ENCODE results near the gene RARRES2.
"Not testable (repeated sequence)": the region's sequence is repeated elsewhere in the genome, so short reads cannot be mapped to it uniquely, and the experiment has no call there.

The RARRES2 gene

DNA sequence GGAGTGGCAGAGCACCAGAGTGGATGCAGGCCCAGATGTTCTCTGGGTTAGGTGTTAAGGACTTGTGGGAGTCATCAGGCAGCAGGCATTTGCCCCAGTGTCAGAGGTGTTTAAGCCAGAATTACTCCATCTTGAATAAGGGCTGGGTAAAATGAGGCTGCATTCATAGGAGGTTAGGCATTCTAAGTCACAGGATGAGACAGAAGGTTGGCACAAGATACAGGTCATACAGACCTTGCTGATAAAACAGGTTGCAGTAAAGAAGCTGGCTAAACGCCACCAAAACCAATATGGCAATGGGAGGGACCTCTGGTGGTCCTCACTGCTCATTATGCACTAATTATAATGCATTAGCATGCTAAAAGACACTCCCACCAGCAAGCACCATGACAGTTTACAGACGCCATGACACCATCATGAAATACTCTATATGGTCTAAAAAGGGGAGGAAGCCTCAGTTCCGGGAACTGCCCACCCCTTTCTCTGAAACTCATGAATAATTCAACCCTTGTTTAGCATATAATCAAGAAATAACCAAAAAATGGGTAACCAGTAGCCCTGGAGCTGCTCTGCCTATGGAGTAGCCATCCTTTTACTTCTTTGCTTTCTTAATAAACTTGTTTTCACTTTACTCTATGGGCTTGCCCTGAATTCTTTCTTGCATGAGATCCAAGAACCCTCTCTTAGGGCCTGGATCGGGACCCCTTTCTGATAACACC lies 19.2 kb downstream of the RARRES2 start:
- DNase-seq: no peak

GRCh38 chr7:150321788-150322113 lies 19.7 kb downstream of the RARRES2 start:
- DNase-seq: no peak

GRCh38 chr7:150317748-150318444 lies 23.5 kb downstream of the RARRES2 start:
- DNase-seq: no peak

- not testable (repeated sequence) for DNase-seq
Measured at GRCh38 chr7:150316987-150317386, 24.4 kb downstream of the RARRES2 start.

GRCh38 chr7:150314639-150315239 lies 26.7 kb downstream of the RARRES2 start:
- no peak for DNase-seq

DNA sequence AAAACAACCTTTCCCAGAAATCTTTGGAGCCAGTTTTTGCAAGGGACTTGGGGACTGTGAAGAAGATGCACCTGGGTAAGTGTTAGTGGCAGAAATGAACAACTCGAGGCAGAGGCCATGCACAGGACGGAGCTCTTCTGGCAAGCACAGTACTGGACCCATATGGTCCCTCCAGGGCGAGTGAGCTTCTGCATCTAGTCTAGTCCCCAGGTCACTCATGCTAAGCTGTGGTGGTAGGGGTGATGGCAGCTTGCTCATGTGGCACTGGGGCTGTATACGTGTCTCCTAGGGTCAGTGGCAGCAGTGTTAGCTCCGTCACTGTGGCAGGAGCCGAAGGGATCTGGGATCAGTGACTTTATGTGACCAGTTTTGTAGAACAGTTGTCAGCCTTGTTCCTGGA lies 27.6 kb downstream of the RARRES2 start:
- no peak for DNase-seq

- DNase-seq: no peak
Measured at GRCh38 chr7:150313367-150313809, 28.0 kb downstream of the RARRES2 start.

DNA sequence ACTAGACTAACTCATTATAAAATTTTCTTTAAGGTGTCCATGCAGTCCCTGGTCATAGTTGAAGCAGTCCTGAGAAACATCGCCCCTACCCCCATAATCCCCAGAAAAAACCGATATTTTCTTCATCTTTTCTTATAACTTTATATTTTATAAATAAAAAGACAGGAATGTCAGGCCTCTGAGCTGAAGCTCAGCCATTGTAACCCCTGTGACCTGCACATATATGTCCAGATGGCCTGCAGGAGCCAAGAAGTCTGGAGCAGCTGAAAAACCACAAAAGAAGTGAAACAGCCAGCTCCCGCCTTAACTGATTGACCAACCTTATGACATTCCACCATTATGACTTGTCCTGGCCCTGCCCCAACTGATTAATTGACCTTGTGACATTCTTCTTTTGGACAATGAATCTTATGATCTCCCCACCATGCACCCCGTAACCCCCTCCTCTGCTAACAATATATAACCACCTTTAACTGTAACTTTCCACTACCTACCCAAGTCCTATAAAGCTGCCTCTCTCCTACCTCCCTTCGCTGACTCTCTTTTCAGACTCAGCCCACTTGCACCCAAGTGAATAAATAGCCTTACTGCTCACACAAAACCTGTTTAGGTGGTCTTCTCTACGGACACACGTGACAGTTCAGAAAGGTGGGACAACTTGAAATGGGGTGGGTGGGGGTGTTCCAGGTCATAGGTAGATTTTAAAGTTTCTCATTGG lies 28.6 kb downstream of the RARRES2 start:
- not testable (repeated sequence) for DNase-seq

GRCh38 chr7:150311711-150312110 lies 29.7 kb downstream of the RARRES2 start:
- DNase-seq: no peak

DNA sequence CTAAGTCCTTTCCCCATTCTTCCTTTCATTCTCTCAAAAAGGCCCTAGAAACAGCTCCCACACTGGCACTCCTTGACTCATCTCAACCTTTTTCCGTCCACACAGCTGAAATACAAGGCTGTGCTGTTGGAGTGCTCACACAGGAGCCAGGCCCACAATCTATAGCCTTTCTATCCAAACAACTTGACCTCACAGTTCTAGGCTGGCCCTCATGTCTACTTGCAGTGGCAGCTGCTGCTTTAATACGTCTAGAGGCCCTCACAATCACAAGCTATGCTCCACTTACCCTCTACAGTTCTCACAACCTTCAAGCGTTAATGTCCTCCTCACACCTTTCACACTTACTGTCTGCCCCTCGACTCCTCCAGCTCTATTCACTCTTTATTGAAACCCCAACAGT lies 30.3 kb downstream of the RARRES2 start:
- no peak for DNase-seq

DNA sequence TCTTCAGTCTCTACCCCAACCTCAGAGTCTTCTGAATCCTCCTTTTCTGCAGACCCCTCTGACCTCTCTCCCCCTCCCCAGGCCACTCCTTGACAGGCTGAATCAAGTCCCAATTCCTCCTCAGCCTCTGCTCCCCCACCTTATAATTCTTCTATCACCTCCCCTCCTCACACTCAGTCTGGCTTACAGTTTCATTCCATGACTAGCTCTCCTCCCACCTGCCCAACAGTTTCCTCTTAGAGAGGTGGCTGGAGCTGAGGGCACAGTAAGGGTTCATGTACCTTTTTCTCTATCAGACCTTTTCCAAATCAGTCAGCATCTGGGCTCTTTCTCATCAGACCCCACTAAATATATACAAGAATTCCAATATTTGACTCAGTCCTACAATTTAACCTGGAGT lies 32.9 kb downstream of the RARRES2 start:
- no peak for DNase-seq

- no peak for DNase-seq
Measured at GRCh38 chr7:150307904-150308303, 33.5 kb downstream of the RARRES2 start.

GRCh38 chr7:150307129-150307528 lies 34.3 kb downstream of the RARRES2 start:
- no peak for DNase-seq

DNA sequence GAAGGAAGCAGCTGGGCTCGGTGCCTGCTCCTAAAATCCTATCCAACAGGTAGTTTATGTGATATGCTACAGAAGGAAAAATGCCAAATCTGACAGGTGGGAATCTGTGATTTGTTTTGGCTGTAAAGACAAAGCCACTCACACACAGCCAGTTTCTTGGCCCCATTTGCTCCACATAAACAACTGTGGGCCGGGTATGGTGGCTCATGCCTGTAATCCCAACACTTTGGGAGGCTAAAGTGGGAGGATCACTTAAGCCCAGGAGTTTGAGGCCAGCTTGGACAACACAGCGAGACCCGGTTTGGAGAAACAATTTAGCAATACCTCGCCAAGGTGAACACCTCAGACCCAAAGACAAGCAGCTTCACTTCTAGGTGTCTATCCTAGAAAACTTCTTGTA lies 35.1 kb downstream of the RARRES2 start:
- DNase-seq: not testable (repeated sequence)

DNA sequence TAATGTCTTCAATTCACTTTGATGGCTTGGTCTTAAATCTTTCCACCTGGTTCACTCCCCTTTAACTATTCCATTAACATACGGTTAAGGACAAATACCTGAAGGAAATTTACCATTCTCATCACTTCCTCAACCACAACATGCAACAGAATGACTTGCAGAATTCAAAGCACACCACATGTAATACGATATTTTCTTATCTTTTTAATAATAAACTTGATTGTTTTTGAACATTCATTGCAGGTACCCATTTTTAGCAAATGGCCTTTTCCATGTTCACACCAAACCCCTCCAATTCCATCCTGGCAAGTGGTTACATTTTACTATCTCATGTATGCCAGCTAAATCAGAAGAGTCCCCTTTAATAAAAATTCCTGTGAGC lies 35.5 kb downstream of the RARRES2 start:
- DNase-seq: not testable (repeated sequence)

- not testable (repeated sequence) for DNase-seq
Measured at GRCh38 chr7:150305259-150305902, 36.0 kb downstream of the RARRES2 start.

- not testable (repeated sequence) for DNase-seq
Measured at GRCh38 chr7:150304499-150305258, 36.8 kb downstream of the RARRES2 start.

GRCh38 chr7:150302908-150303310 lies 38.5 kb downstream of the RARRES2 start:
- DNase-seq: not testable (repeated sequence)

DNA sequence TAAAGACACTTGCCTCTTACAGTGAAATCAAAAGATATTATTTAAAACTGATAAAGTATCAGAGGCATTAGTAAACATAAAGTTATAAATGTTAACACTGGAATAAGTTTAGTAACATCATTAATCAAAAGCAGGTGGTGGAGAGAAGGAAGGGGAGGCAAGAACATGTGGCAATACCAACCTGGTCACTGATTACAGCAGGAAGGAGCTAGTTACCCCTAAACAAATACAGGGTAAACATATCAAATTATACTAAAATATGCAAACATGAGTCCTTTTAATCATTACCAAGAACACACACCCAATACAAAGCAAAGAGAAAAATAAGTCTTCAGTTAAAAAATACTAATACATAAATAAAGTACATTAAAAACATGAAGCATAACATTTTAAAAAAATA lies 43.5 kb downstream of the RARRES2 start:
- DNase-seq: not testable (repeated sequence)

DNA sequence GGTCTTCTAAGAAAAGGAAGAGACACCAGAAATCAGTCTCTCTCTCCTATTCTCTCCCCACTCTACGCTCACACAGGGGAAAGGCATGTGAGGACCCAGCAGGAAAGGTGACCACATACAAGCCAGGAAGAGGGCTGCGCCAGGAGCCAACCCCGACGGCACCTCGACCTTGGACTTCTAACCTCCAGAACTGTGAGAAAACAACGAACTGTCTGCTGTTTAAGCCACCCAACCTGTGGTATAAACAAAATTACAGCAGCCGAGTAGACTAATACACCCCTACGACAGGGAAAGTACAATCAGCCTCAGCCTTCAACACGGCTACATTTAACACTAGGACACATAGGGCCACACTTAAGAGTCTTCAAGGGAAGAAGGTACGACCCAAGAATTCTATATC lies 44.6 kb downstream of the RARRES2 start:
- not testable (repeated sequence) for DNase-seq

- DNase-seq: not testable (repeated sequence)
Measured at GRCh38 chr7:150295614-150296013, 45.8 kb downstream of the RARRES2 start.
